GM19043 (cell line): ENCODE measurements around the gene SLC16A12.
"Not testable (repeated sequence)": the region's sequence is repeated elsewhere in the genome, so short reads cannot be mapped to it uniquely, and the experiment has no call there.

Experiments
- ATAC-seq: cut with Tn5 transposase; IDR thresholded peaks from one replicate; pipeline ENCODE4 v1.9.1; 2021; ENCODE audit warnings: low read depth; ENCODE audit not compliant: unreplicated experiment

SLC16A12 gene

DNA sequence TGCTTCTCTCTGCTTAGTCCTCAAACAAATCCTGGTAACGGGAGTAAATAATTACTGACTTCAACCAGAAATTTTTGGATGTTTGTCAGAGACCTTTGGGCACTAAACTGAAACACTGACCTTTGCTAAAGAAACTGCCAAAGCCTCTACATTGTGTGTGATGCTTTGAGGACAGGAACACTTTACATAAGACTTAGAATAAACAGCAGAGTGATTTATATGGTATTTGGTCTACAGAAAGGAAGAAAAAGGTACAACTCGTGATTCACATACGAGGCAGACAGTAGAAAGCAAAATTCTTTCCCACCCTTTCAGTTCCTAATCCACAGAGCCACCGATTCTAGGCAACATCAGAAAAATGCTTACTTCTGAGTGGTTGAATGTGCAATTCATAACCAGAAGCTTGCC lies 59.8 kb downstream of the SLC16A12 start:
- ATAC-seq: no peak

DNA sequence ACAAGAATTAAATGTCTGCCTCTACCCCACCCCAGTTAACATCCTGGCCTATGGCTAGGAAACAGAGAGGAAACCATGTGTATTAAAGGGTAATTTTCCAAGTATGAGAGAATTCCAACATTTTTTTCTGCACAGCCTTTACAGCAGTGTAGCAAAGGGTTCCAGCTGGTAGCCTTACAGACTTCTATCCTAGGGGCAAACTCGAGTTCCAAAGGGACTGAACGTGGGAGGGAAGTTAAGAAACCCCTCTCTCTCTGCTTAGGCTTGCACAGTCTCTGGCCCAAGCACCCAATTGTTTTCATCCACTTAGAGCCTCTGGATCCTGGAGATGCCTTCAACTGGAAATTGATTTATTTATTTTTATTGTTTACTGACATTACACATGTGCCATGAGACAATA lies 60.3 kb downstream of the SLC16A12 start:
- ATAC-seq: no peak

- ATAC-seq: no peak
These were observed 60.9 kb downstream of the SLC16A12 start for GRCh38 chr10:89474452-89474851.

DNA sequence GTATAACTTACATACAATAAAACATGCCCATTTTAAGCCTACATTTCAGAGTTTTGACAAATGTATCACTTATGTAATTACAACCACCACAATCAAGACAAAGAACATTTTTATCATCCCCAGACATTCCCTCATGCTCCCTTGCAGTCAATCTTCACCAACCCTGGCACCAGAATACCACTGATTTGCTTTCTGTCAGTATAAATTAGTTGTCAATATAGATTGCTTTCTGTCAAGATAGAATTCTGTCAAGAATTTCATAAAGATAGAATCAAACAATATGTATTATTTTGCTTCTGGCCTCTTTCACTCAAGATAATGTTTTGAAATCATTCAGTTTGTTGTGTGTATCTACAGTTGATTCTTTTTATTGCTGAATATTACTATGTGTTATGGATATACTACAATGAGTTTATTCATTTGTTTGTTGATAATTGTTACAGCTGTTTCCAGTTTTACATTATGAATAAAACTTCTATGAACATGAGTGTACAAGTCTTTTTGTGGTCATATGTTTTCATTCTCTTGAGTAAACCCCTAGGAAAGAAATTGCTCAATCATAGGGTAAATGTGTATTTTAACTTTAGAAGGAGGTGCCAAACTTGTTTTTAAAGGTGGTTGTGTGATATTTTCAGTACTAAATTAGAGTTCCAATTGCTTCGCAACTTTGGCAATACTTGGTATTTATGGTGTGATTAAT lies 64.1 kb downstream of the SLC16A12 start:
- ATAC-seq: no peak

DNA sequence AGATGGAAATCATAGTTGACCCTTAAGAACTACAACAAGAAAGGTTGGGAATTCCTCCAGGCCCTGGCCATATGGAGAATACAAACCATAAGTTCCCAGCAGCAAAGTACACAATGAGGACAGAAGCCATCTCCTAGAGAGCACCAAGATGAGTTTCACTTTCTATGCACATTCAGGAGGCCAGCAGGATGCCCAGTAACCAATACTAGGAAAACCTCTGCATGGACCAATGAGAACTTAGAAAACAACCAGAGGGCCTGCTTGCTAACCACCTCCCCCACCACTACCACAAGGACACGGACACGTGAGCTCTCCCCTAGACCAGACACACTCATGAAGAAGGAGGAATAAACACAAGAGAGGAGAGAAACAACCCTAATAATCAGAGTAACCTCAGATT lies 64.8 kb downstream of the SLC16A12 start:
- ATAC-seq: no peak

- no peak for ATAC-seq
These were observed 65.9 kb downstream of the SLC16A12 start for GRCh38 chr10:89469517-89469916.

DNA sequence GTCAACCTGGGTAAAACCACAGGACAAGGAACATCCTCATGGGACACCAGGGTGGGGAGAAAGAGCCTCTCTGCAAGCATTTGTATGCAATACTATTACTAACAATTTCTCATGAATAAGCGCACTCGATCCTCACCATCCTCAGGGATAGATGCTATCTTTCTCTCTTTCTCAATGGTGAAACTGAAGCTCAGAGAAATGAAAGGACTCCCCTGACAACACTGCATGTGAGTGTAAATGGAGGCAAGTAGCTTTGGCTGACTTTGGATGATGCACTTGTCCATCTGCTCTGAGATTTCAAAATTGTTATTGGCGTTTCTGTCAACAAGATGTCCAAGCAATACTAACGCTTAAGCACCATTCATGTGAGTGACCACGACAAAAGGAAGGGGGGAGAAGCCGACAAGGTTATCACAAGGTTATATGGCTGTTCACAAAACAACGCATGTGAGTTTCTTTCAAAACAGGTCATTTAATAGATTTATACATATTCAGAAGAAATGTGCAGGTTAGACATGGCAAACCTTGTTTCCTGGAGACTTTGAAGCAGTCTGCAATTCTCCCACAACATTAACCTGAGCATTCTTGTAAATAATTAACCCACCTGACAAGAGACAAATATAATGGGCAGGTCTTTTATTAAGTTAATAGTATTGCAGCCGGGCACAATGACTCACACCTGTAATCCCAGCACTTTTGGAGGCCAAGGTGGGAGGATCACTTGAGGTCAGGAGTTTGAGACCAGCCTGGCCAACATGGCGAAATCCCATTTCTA lies 67.0 kb downstream of the SLC16A12 start:
- ATAC-seq: no peak

DNA sequence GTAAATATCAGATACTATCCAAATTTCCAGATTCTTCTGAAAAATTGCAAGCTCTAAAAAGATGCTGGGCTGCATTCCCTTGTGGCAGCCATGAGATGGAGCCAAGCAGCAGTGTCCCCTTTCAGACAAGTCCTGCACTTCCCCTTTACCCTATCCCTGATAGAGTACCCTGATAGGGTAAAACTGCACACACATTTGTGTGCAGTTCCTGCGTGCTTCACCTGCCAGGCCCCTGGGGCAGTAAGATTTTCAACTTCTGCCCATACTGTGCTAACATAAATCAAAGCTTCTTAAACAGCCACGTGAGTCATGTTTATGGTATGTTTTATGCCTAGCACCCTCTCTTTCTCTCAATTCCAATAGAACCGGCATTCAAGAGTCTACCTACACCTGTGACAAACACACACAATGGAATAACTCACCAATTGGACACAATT lies 68.8 kb downstream of the SLC16A12 start:
- no peak for ATAC-seq

- ATAC-seq: no peak
These were observed 70.2 kb downstream of the SLC16A12 start for GRCh38 chr10:89465196-89465595.

DNA sequence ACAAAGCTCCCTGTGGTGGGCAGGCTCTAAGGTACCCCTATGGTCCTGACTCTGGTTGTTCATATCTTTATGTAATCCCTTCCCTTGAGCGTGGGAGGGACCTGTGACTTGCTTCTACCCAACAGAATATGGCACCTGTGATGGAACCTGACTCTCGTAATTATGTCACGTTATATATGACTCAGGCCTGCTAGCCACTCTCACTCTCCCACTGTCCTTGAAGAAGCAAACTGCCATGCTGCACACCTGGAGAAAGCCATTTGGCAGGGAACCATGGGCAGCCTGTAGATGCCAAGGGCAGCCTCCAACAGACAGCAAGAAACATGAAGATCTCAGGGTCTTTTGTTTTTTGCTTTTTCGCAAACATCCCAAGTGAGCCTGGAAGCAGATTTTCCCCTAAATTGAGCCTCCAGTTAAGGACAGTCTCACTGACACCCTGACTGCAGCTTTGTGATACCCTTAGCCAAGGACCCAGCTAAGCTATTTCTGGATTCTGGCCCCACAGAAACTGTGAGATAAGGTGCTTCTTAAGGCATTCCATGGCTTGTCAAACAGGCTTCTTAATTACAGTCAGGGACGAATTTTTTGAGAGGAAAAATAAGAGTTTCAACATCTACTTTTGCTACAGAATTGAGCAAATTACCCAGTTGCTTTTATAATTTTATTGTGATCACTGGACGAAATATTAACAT lies 71.4 kb downstream of the SLC16A12 start:
- ATAC-seq: no peak

- no peak for ATAC-seq
These were observed 76.6 kb downstream of the SLC16A12 start for GRCh38 chr10:89458784-89459183.

- no peak for ATAC-seq
These were observed 77.1 kb downstream of the SLC16A12 start for GRCh38 chr10:89458291-89458690.

DNA sequence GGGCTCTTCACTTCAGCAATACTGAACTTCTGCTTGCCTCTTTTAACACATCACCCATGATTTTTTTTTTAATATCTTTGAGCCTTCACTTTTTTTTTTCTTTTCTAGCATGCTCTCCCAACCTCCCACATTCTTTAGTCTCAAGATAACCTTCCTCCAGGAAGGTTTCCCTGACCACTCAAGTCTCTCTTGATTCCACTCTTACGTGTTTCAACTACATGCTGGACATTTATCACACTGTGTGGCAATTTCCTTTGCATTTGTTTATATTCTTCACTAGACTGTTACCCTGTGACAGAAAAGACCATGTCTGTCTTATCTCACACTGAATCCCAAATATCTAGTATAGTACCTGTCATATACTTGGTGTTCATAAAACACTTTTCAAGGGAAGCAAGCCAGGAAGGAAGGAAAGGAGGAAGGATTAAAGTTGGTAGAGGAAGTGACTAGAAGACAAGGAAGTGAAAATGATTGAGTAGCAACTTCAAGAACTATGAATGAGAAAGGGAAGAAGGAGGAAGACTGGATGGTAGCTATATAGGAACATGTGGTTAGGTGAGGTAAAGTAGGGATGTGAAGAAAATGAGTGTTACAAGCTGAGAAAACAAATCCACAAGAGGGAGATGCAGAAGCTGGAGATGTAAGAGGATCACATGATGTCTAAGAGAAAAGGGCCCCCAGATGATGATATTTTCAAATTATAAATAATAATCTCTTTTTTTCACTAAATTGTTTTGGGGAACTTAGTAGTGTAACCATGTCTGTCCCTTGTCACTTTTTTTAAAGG lies 80.6 kb downstream of the SLC16A12 start:
- ATAC-seq: no peak

GRCh38 chr10:89452193-89452592 lies 83.2 kb downstream of the SLC16A12 start:
- no peak for ATAC-seq

DNA sequence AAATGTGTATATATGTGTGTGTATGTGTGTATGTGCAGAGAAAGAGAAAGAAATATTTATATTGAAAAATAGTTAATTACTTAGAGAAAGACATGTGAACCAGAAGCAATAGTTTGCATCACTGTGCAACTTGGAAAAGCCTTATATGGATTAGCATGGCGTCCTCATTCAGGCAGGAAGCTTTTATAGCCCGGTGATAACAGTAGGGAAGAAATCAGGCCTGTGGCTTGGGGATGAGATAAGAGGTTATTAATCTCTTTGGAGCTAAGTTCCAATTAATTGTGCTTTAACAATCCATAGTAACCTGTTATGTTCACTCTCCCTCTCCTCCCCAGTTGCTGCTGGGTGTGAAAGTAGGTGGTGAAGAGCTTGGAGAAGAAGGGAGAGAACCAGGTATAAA lies 84.5 kb downstream of the SLC16A12 start:
- ATAC-seq: no peak

- not testable (repeated sequence) for ATAC-seq
These were observed 90.6 kb downstream of the SLC16A12 start for GRCh38 chr10:89444819-89445218.

GRCh38 chr10:89442289-89442688 lies 93.1 kb downstream of the SLC16A12 start:
- no peak for ATAC-seq

- no peak for ATAC-seq
These were observed 95.0 kb downstream of the SLC16A12 start for GRCh38 chr10:89440226-89441009.

GRCh38 chr10:89438525-89438924 lies 96.9 kb downstream of the SLC16A12 start:
- ATAC-seq: no peak

DNA sequence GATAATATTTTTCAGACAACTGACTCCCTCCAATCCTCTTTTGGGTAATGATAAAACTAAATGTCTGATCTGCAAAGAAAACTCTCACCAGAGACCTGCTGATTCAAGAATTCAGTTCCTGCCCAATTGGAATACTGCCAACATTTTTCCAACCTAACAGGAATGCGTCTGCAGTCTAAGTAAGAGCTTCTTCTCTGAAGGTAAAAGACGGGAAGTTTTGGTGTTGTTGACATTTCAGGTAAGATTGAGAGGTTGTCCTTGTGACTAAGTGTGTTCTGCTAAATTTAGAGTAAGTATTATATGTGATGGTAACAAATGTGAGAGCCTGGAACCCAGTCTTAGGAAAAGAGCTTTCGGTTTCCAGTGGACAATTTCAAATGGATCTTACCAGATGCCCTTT lies 103.4 kb downstream of the SLC16A12 start:
- ATAC-seq: no peak
